D721Med (cell line): Measurements from ENCODE around the gene SHOC1.
"Not testable (repeated sequence)": the region's sequence is repeated elsewhere in the genome, so short reads cannot be mapped to it uniquely, and the experiment has no call there.

Experiments
- DNase-seq: peaks from one replicate; pipeline ENCODE4 v3.0.0; 2011; ENCODE audit warnings: low spot score; ENCODE audit not compliant: insufficient read length
- FAIRE-seq: peaks from 2 replicates; lab custom pipeline; 2011; peaks lifted over from hg19 to GRCh38; lab: Jason Lieb, UNC
- TF ChIP-seq, protein P1 (sequence below): IDR thresholded peaks from 2 replicates; pipeline ENCODE4 v1.5.1; 2012; ENCODE audit warnings: mild to moderate bottlenecking, control low read depth; ENCODE audit not compliant: insufficient read depth; ENCODE audit errors: missing control alignments

SHOC1 gene

DNA sequence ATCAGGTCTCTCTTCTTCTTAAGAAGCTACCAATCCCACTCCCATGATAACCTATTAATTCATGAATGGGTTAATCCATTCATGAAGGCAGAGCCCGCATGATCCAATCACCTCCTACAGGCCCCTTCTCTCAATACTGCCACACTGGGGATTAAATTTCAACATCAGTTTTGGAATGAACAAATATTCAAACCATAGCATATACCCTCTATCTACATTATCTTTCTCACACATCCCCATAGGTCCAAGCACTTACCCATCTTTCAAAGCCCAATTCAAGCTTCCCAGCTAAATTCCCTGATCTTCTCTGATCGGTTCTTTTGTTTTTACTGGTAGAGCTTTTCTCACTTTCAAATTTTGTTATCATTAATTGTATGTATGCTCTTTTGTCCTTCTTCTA, 10.5 kb upstream of the SHOC1 start:
- TF ChIP-seq, protein P1, sequence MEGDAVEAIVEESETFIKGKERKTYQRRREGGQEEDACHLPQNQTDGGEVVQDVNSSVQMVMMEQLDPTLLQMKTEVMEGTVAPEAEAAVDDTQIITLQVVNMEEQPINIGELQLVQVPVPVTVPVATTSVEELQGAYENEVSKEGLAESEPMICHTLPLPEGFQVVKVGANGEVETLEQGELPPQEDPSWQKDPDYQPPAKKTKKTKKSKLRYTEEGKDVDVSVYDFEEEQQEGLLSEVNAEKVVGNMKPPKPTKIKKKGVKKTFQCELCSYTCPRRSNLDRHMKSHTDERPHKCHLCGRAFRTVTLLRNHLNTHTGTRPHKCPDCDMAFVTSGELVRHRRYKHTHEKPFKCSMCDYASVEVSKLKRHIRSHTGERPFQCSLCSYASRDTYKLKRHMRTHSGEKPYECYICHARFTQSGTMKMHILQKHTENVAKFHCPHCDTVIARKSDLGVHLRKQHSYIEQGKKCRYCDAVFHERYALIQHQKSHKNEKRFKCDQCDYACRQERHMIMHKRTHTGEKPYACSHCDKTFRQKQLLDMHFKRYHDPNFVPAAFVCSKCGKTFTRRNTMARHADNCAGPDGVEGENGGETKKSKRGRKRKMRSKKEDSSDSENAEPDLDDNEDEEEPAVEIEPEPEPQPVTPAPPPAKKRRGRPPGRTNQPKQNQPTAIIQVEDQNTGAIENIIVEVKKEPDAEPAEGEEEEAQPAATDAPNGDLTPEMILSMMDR = no peak
- DNase-seq (no peak), FAIRE-seq (no peak)

DNA sequence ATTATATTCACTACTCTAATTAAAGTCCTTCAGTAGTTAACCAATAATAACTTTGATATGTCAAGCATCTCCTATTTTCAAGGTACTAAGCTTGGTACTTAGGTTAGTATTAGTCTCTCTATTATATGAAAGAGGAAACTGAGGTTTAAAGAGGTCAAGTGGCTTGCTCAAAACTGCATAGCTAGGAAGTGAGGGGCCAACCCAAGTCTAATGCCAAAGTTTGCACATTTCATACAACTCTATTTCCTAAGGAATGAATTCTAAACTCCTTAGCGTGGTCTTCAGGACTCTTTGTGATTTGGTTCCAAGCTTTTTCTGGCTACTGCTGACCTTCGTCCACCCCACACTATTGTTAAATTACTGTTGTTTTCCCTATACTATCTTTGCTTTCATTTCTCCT, 9.9 kb upstream of the SHOC1 start:
- FAIRE-seq (no peak), DNase-seq (no peak)
- TF ChIP-seq, protein P1 = no peak

DNA sequence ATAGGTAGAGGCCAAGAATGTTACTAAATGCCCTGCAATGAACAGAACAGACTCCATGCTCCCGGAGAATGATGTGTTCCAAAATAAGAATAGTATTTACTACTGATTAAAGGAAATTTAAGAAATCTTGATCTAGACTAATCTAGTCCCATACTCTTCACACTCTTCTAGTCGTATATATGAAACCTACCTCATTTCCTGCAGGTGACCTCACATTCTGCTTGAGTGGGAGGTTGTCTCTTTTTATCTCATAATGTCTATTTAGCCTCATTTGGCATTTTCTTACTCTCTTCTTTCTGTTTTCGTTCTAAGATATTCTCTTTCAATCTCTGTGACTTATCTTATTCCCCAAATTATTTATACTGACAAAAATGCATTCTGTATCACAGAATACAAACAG, 9.2 kb upstream of the SHOC1 start:
- no peak for FAIRE-seq

DNA sequence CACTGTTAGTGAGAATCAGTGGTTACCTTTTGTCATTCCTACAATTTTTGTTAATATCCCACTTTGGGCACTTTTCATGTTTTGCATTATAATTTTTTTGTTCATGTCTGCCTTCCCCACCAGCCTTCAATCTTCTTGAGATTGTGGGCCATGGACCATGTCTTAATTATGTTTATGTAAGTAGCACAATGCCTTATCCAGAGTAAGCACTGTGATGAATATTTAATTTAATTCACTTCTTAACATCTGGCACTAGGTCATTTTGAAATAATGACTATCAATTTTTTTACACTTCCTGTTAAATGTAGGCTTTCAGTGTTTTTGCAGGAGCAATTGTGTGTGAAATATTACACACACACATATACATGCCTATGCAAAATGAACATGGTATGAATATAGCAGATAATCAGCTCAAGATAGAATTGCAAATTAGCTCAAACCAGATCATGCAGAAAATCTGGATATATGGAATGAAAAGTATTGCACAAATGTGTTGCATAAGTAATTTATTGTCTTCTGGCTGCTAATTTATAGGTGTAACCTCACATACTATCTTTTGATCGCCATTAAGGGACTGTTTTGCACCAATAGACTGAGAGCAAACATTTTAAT, 5.3 kb upstream of the SHOC1 start:
- FAIRE-seq = no peak
- no peak for DNase-seq
- TF ChIP-seq, protein P1 = no peak

More for the DNA sequence above, 9.2 kb upstream of the SHOC1 start:
- TF ChIP-seq, protein P1 = no peak
- no peak for DNase-seq

DNA sequence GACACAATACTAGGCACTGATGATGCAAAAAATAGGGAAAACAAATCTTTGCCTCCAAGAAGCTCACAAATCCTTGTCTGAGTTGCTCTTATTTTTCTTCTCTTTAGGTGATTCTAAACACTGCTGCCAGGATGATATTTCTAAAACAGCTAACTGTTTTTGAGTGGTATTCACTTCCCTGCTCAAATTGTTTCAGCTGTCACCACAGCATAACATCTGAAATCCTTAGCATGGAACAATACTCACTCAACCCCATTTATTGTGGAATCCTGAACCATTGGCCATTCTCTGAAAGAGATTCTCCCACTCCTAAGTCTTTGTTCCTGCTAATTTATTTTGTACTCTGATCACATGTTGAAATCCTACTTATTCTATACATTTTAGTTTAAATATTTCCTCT, 4.8 kb upstream of the SHOC1 start:
- no peak for DNase-seq
- no peak for FAIRE-seq

DNA sequence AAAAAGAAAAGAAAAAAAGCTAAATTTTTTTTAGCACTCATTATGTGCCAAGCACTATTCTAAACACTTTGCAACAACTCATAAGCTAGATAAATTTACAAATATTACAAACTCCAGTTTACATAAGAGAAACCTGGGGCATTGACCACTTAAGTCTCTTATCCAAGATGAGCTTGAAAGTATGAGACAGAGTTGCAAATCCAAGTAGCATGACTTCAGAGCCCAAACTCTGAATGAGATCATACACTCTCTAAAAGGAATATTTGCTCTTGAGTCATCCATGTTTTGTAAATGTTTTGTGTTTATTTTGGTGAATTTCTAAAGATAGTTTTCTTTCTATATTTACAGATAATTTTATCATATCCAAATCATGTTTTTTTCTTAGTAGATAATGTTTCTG, 4.0 kb upstream of the SHOC1 start:
- TF ChIP-seq, protein P1 = no peak
- DNase-seq (no peak), FAIRE-seq (no peak)

More for the DNA sequence above, 4.8 kb upstream of the SHOC1 start:
- TF ChIP-seq, protein P1 = no peak

DNA sequence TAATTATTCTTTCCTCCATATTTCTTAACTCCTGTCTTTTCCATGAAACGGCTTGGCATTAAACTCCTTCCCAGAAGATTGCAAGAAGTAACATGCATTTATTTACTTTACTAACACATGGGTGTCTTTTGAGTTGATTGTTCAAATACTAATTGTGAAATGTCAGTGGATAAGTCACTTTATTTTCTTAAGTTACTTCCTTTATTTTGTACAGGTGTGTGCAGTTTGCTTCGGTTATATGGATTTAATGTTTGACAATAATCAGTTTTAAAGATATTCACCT, 761 bp upstream of the SHOC1 start:
- TF ChIP-seq, protein P1 = no peak
- no peak for FAIRE-seq
- DNase-seq = no peak

DNA sequence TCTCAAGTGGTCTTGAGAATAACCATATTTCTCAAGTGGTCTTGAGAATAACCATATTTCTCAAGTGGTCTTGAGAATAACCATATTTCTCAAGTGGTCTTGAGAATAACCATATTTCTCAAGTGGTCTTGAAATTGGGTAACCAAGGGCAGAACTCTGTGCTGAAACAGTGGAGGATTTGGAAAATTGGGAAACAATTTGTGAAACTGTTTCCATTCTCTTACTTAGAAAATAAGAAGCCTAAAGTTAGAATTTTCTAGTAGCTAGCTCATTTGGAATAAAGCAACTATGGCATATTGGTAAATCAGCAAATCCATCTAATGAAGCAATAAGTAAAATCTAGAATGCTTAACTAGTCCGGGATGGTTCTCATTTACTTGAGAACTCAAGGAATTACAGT, 2.9 kb downstream of the SHOC1 start:
- not testable (repeated sequence) for FAIRE-seq, DNase-seq
